ENCODE measurements around the gene GPRIN2.
"Not testable (repeated sequence)": the region's sequence is repeated elsewhere in the genome, so short reads cannot be mapped to it uniquely, and the experiment has no call there.

Gene GPRIN2

DNA sequence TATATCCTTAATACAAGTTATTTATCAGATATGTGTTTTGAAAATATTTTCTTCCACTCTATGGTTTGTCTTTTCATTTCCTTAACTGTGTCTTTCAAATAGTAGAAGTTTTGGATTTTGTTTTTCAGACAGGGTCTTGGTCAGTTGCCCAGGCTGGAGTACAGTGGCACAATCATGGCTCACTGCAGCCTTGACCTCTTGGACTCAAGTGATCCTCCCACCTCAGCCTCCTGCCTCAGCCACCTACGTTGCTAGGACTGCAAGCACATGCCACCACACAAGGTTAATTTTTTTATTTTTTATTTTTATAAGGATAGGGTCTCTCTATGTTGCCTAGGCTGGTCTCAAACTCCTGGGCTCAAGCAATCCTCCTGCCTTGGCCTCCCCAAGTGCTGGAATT is 24.2 kb downstream of the GPRIN2 start:
- DNase-seq: not testable (repeated sequence)

DNA sequence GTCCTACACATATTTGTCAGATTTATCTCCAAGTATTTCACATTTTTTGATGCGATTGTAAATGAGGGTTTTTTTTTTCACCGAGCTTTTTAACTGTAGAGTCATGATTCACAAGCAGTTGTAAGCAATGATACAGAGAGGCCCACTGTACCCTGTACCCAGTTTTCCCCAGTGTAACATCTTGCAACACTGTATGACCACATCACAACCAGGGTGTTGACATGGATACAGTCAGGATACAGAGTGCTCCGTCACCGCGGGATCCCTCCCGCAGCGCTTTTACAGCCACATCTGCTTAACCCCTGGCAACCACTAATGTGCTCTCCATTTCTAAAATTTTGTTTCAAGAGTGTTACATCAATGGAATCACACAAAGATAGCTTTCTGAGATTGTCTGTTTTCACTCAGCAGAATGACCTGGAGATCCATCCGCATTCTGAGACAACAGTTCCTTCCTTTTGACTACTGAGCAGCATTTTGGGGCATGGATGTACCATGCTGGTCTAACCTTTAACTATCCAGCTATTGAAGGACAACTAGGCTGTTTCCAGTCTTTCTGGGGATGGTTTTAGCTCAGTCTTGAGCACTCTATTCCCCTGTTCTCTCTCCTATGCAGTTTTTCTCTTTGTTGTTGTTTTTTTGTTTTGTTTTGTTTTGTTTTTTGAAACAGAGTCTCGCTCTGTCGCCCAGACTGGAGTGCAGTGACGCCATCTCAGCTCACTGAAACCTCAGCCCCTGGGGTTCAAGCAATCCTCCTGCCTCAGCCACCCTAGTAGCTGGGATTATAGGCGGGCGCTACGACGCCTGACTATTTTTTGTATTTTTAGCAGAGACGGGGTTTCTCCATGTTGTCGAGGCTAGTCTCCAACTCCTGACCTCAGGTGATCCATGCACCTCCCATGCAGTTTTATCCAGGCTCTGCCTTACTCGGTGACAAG is 25.9 kb downstream of the GPRIN2 start:
- no peak for DNase-seq

GRCh38 chr10:46529742-46530141 is 26.7 kb downstream of the GPRIN2 start:
- not testable (repeated sequence) for DNase-seq

- DNase-seq: no peak
These were observed 27.5 kb downstream of the GPRIN2 start for GRCh38 chr10:46528675-46529615.

- no peak for DNase-seq
These were observed 28.2 kb downstream of the GPRIN2 start for GRCh38 chr10:46528171-46528671.

DNA sequence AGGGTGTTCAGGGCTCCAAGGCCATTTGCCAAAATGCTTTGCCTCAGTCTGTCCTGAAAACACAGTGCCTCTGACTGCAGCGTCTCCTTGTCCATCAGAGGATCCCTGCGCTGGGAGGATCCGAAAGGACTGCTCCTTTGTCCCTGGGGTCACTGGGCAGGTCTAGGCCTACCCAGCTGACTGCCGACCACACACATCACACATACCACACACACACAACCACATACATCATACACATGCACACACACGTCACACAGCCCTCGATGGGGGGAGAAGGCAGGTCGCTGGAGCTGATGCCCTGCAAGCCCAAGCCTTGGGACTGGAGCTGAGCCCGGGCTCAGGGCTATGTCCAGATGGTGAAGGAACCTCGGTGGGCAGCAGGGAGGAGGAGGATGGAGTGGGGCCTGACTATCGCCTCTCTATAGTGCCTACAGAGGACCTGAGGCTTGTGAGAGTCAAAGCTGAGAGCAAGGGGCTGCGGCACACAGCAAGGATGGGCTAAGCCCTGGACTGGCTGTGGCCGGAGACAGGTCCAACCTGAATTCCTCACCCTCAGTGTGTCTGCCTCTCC is 29.1 kb downstream of the GPRIN2 start:
- DNase-seq: no peak

DNA sequence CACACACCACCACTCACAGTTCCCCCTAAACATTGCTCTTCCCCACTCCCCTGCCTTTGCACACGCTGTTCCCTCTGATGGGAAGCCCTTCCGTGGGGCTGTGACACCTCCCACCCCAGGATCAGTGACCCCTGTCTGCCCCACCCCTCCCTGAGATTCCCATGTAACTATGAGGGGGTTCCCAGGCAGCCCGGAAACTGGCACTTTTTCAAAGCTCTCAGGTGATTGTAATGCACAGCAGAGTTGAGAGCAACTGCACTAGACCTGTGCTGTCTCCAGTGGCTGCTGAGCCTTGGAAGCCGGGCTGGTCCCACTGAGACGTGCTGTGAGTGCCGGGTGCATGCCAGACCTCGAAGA is 29.8 kb downstream of the GPRIN2 start:
- no peak for DNase-seq

DNA sequence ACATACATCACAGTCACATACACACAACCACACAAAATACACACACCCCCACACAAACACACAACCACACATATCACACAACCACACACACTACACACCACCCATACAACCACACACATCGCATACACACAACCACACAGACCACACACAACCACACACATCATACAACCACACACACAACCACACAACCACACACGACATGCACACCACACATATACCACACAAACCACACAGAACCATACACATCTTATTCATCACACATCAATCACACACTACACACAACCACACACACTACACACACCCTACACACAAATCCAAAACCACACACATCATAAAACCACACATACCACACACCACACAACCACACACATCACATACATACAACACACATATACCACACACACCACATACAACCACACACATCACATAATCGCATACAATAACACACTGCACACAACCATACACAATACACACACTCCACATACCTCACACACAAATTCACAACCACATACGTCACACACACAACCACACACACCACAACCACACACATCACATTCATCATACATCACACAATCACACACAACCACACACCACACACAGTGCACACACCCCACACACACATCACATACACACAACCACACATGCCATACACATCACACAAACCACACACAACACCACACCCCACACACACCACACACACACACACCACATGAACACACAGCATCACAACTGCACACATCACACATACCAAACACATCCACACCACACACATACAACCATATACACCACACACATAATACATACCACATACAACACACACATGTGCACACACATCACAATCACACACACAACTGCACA is 30.4 kb downstream of the GPRIN2 start:
- DNase-seq: no peak

DNA sequence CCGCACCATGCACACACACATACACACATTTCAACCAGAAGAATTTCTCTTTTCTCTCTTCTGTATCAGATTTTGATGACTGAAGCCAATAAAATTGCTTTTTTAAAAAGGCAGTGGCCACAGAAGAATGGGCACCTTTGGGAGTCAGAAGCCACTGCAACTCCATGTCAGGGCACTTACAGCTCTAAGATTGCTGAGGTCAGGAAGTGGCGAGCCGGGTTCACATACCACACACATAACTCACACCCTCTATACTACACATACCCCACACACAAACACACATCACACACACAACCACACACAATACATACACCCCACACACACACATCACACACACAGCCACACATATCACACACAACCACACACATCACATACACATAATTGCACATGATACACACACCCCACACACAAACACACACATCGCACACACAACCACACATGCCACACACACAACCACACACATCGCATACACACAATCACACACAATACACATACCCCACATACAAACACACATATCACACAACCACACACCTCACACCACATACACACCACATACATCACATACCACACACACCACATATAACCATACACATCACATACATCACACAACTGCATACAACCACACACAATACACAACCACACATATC is 31.2 kb downstream of the GPRIN2 start:
- DNase-seq: no peak

- DNase-seq: no peak
These were observed 31.8 kb downstream of the GPRIN2 start for GRCh38 chr10:46524472-46525176.

- no peak for DNase-seq
These were observed 32.4 kb downstream of the GPRIN2 start for GRCh38 chr10:46523962-46524471.

DNA sequence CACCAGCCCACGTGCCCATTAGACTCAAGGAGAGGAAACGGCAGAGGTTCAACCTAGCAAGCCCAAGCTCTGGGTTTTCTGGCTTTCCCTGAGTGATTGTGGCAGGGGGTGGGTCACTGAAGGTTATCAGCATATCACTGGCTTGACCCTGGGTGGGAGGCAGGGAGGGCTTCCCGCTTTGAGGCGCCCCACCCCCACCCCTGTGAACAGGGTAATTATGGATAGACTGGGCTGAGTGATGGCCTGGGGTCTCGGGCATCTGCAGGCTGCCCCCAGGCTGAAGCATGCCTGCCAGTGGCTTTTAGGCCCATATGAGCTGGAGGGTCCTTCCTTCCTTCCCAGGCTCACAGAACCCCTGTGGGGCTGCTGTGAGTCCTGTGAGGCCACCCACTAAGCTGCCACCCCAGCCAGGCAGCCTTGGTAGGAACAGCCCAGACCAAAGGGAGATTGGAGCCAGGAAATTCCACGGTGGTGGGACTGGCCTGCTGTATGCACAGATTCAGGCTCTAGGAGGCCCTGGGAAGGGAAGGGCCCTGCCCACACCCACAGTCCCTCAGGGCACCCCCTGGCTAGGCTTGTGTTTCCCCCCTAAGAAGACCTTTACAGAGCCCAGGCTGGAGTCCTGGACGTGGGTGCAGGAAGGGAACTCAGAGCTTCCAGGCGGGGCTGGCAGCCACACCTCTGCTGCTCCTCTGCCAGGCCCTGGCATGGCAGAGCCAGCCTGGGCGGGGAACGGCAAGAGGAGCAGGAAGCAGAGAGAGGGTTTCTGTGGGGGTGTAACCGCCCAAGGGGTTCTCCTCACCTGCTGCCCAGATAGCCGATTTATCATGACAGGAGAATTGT is 33.1 kb downstream of the GPRIN2 start:
- no peak for DNase-seq

- peak in 1 of 2 experiments; percentile 27 for DNase-seq
These were observed 34.0 kb downstream of the GPRIN2 start for GRCh38 chr10:46522295-46523118.

GRCh38 chr10:46520941-46521340 is 35.5 kb downstream of the GPRIN2 start:
- DNase-seq: peak; percentile 60 to 89

DNA sequence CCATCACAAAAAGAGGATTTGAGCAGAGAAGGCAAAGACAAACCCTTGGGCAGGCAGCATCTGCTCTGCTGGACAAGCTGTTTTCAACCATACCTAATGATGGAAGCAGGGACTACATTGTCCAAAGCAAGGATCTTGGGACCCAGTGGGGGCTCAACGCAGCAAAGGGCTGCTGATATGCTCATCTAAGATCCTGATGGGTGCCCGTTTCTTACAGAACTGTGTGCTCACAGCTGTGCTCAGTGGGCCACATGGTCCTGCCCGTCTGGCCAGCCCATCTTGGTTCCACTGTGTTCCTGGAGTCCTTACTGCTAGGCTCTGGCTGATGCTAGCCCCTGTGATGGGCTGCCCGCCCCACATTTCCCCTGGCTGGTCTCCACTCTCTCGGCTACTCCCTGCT is 36.1 kb downstream of the GPRIN2 start:
- DNase-seq: peak in 1 of 2 experiments; percentile 54

DNA sequence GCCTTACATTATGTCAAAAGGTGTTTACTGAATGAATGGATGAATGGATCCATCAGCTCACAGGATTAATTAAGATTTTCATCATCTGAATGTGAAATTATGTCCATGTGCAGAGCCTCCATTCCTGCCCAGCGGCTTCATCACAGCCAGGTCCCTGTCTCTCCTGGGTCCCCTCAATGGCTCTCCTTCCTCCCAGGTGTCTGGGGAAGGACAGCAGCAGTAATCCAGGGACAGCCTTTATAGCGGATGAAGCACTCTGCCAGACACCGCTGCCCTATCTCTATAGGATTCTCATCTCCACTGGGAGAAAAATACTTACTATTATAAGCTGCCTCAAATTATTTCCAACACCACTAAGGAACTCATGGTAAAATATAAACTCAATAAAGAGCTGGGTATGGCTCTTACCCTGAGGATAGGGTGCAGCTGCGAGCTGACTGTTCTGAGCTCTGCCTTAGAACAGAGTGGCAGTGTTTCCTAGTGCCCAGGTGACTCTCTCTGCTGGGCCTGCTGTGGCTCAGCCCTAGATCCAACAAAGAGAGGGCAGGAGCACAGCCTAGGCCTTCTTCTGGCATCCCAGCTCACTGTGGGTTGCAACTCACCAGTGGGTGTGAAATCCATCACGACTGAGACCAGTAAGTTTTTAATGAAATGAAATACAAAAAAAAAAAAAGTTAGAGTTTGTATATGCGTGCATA is 38.3 kb downstream of the GPRIN2 start:
- DNase-seq: no peak

DNA sequence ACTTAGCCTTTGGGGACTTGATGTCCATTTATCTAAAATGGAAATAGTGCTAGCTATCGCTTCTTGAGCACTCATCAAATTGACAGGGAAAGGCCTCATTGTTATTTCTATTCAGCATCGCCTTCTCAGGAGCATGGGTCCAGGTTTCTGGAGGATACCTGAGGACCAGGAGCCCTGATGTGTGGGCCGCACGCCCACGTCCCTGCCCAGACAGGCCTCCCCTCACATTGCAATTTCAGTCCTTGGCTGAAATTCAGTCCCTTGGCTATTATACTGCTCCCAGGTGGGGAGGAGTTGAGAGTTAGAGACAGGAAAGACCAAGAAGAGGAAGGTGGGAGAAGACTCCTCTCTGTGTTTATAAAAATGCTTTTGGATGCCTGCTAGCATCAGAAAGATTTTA is 38.9 kb downstream of the GPRIN2 start:
- no peak for DNase-seq

Data from NCI-H524 (cell line).